ENCODE results near the gene HDAC9. TPM values are rescaled to one million over a fixed set of nuclear protein-coding genes. Genes with fewer than 3 reads are reported as not detected.

The HDAC9 gene
- total RNA-seq, 2 donors from 2014 or later = 8.3 to 31.9 TPM

- DNase-seq (ENCODE audit: low spot score) = no peak
Measured at GRCh38 chr7:18786196-18786727, 290.7 kb downstream of the HDAC9 start.

DNA sequence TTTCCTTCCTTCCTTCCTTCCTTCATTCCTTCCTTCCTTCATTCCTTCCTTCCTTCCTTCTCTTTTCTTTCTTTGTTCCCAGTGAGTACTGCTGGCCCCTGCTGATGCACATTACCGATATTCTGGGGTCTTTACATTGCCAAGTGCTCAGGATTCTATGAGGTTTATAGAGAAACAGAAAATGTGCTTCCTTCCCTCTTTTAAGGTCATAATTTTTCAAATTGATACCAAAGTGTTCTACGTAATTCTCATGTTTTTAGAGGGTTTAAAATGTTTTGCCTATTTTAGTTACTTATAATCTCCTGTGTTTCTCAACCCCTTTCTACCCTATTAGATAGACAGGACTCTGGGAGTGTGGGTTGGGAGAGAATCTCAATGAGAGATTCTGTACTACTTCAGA lies 291.2 kb downstream of the HDAC9 start:
- intact Hi-C loops (cut with DNase I) = no loop called here
- TF ChIP-seq POLR2A (IDR thresholded peaks at IDR 0.05) = no peak
- no peak for TF ChIP-seq POLR2AphosphoS5 (IDR thresholded peaks at IDR 0.05)
- no peak for TF ChIP-seq CTCF (IDR thresholded peaks at IDR 0.05)

More at GRCh38 chr7:18786196-18786727, 290.7 kb downstream of the HDAC9 start:
- 96% methylated on average over 4 of the region's 5 CpGs for WGBS
- Histone ChIP-seq H3K27me3 (replicated peaks; ENCODE audit: insufficient read depth) (no peaks in the 10 kb centered on the region), H3K9me3 (no peaks in the 10 kb centered on the region), H3K4me3 (no peak overlapping the region), H3K4me1 (replicated peaks) (no peaks in the 10 kb centered on the region), H3K27ac (no peak overlapping the region), H3K36me3 (no peaks in the 10 kb centered on the region)
- TF ChIP-seq POLR2AphosphoS5 (IDR thresholded peaks at IDR 0.05) (no peak), CTCF (IDR thresholded peaks at IDR 0.05) (no peak), POLR2A (IDR thresholded peaks at IDR 0.05) (no peak)
- intact Hi-C loops (cut with DNase I) = no loop called here

GRCh38 chr7:18788026-18788425 lies 292.5 kb downstream of the HDAC9 start:
- TF ChIP-seq CTCF (IDR thresholded peaks at IDR 0.05) = no peak
- no peak for TF ChIP-seq POLR2A (IDR thresholded peaks at IDR 0.05)
- TF ChIP-seq POLR2AphosphoS5 (IDR thresholded peaks at IDR 0.05) = no peak
- intact Hi-C loops (cut with DNase I) = no loop called here
- H3K36me3 ChIP-seq = no peaks in the 10 kb centered on the region
- no peak overlapping the region for H3K27ac ChIP-seq
- DNase-seq (ENCODE audit: low spot score) = no peak
- no peaks in the 10 kb centered on the region for H3K9me3 ChIP-seq
- H3K27me3 ChIP-seq (replicated peaks; ENCODE audit: insufficient read depth) = no peaks in the 10 kb centered on the region
- 42% methylated on average over 2 of the region's 2 CpGs for WGBS
- no peaks in the 10 kb centered on the region for H3K4me1 ChIP-seq (replicated peaks)
- H3K4me3 ChIP-seq = no peak overlapping the region

More for the DNA sequence above, 291.2 kb downstream of the HDAC9 start:
- Histone ChIP-seq H3K36me3 (no peaks in the 10 kb centered on the region), H3K9me3 (no peaks in the 10 kb centered on the region), H3K27ac (no peak overlapping the region), H3K27me3 (replicated peaks; ENCODE audit: insufficient read depth) (no peaks in the 10 kb centered on the region), H3K4me1 (replicated peaks) (no peaks in the 10 kb centered on the region), H3K4me3 (no peak overlapping the region)
- 98% methylated on average over 2 of the region's 2 CpGs for WGBS
- no peak for DNase-seq (ENCODE audit: low spot score)

GRCh38 chr7:18792871-18793595 lies 297.5 kb downstream of the HDAC9 start:
- TF ChIP-seq CTCF (IDR thresholded peaks at IDR 0.05) (no peak), POLR2A (IDR thresholded peaks at IDR 0.05) (no peak), POLR2AphosphoS5 (IDR thresholded peaks at IDR 0.05) (no peak)
- H3K9me3 ChIP-seq = no peaks in the 10 kb centered on the region
- H3K4me3 ChIP-seq = no peak overlapping the region
- no peaks in the 10 kb centered on the region for H3K27me3 ChIP-seq (replicated peaks; ENCODE audit: insufficient read depth)
- no peak for DNase-seq (ENCODE audit: low spot score)
- no peak overlapping the region for H3K27ac ChIP-seq
- H3K4me1 ChIP-seq (replicated peaks) = peaks cover 6% of the 10 kb centered on the region
- no peaks in the 10 kb centered on the region for H3K36me3 ChIP-seq
- 72% methylated on average over 13 of the region's 13 CpGs for WGBS
- intact Hi-C loops (cut with DNase I) = no loop called here

DNA sequence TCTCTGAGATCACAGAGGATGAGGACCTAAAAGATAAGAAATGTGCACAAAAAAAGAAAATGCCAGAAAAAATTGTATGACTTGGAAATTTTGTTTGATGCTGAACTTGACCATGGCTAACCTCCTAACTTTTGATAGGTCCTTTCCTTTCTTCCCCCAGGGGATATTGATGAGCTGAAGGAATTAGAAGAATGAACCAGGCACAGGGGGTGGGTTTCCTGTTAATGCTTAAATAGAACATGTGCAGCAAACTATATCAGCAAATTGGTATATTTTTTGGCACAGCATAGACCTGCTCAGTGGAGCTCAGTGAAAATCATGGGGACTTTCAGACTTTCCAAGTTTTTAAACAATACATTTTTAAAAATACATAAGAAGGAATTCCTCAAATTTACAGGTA lies 300.7 kb downstream of the HDAC9 start:
- intact Hi-C loops (cut with DNase I) = no loop called here
- H3K27me3 ChIP-seq (replicated peaks; ENCODE audit: insufficient read depth) = no peaks in the 10 kb centered on the region
- no peaks in the 10 kb centered on the region for H3K9me3 ChIP-seq
- DNase-seq (ENCODE audit: low spot score) = no peak
- H3K27ac ChIP-seq = no peak overlapping the region
- TF ChIP-seq CTCF (IDR thresholded peaks at IDR 0.05) = no peak
- no peak for TF ChIP-seq POLR2A (IDR thresholded peaks at IDR 0.05)
- TF ChIP-seq POLR2AphosphoS5 (IDR thresholded peaks at IDR 0.05) = no peak
- peaks cover 6% of the 10 kb centered on the region for H3K4me1 ChIP-seq (replicated peaks)
- no peaks in the 10 kb centered on the region for H3K36me3 ChIP-seq
- H3K4me3 ChIP-seq = no peak overlapping the region

Measured in prostate gland (tissue), 2 donors.